CD4-positive, alpha-beta T cell treated with Interleukin-21 for 1 hour (primary cell): ENCODE measurements around the gene VHLL.

Source experiments
- DNase-seq: peaks from one replicate; pipeline ENCODE4 v3.0.0-alpha.2; 2020

VHLL gene

DNA sequence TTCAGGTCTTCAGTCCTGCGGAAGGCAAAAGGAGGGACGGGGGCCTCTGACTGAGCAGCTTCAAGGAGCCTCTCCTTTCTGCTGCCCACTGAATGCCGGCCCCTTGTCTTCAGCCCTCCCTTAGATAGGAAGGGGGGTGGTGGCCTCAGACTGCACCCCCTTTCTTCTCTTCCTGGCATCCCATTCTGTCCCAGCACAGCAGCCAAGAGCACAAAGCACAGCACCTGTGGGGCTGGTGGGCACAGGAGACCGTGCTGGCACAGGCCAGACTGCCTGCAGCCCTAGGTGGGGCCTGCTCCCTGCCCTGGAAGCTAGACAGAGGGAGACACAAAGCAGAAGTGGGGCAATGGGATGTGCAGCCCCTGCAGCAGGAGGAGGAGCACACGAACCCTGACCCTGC is 49.5 kb downstream of the VHLL start:
- no peak for DNase-seq
